GM23338 (cell line): ENCODE measurements around the gene GALNT14. TPM values are rescaled to one million over a fixed set of nuclear protein-coding genes. Genes with fewer than 3 reads are reported as not detected.

Source experiments
- ATAC-seq: fragments of 200-7000 bp; cut with Tn5 transposase; 3 replicates; pipeline ENCODE4 v1.9.1; 2020
- DNase-seq: peaks from one replicate; pipeline ENCODE4 v3.0.0-alpha.2; 2015; ENCODE audit warnings: low spot score
- H2AFZ ChIP-seq: fragments of 200-600 bp; sonication (generic); 2 replicates; pipeline ENCODE4 v1.8.0; 2016; ENCODE audit warnings: antibody characterized with exemption, mild to moderate bottlenecking, moderate library complexity
- H3F3A ChIP-seq: fragments of 200-600 bp; sonication (generic); replicated peaks from 2 replicates; pipeline ENCODE4 v1.8.0; 2017; ENCODE audit warnings: antibody characterized with exemption, mixed run types, low read depth
- H3K27ac ChIP-seq: fragments of 200-600 bp; sonication (generic); 2 replicates; pipeline ENCODE4 v1.6.1; 2016; ENCODE audit warnings: low read depth
- H3K27me3 ChIP-seq: fragments of 200-600 bp; sonication (generic); 2 replicates; pipeline ENCODE4 v1.8.0; 2016; ENCODE audit warnings: mild to moderate bottlenecking, mixed run types, moderate library complexity; ENCODE audit not compliant: insufficient read depth
- H3K36me3 ChIP-seq: fragments of 200-600 bp; sonication (generic); 2 replicates; pipeline ENCODE4 v1.8.0; 2016; ENCODE audit warnings: mild to moderate bottlenecking; ENCODE audit not compliant: insufficient read depth
- H3K4me1 ChIP-seq: fragments of 200-600 bp; sonication (generic); 2 replicates; pipeline ENCODE4 v1.8.0; 2016; ENCODE audit warnings: mild to moderate bottlenecking, moderate library complexity; ENCODE audit not compliant: insufficient read depth
- H3K4me2 ChIP-seq: fragments of 200-600 bp; sonication (generic); 2 replicates; pipeline ENCODE4 v1.7.1; 2017; ENCODE audit warnings: mixed run types
- H3K4me3 ChIP-seq: fragments of 200-600 bp; sonication (generic); 2 replicates; pipeline ENCODE4 v1.6.1; 2016; ENCODE audit warnings: mixed run types
- H3K79me2 ChIP-seq: fragments of 200-600 bp; sonication (generic); replicated peaks from 2 replicates; pipeline ENCODE4 v1.8.0; 2017; ENCODE audit warnings: mild to moderate bottlenecking; ENCODE audit not compliant: insufficient read depth
- H3K9me2 ChIP-seq: fragments of 200-600 bp; sonication (generic); 2 replicates; pipeline ENCODE4 v1.8.0; 2017; ENCODE audit not compliant: insufficient read depth
- H4K20me1 ChIP-seq: fragments of 200-600 bp; sonication (generic); replicated peaks from 2 replicates; pipeline ENCODE4 v1.8.0; 2017; ENCODE audit warnings: mild to moderate bottlenecking; ENCODE audit not compliant: insufficient read depth
- H3K27ac Mint-ChIP-seq: 2 replicates; pipeline ENCODE4 v1.8.0; 2020; ENCODE audit warnings: inconsistent platforms, mild to moderate bottlenecking, moderate library complexity, mixed read lengths
- H3K27me3 Mint-ChIP-seq: 3 replicates; pipeline ENCODE4 v1.8.0; 2022; ENCODE audit warnings: low read depth, mild to moderate bottlenecking, moderate library complexity, mixed read lengths, inconsistent platforms; ENCODE audit not compliant: insufficient read depth, poor library complexity
- H3K36me3 Mint-ChIP-seq: 3 replicates; pipeline ENCODE4 v1.8.0; 2021; ENCODE audit warnings: low read depth, mild to moderate bottlenecking, inconsistent platforms, moderate library complexity, mixed read lengths
- H3K4me1 Mint-ChIP-seq: 3 replicates; pipeline ENCODE4 v1.8.0; 2020; ENCODE audit warnings: mild to moderate bottlenecking, inconsistent platforms, mixed read lengths
- H3K4me3 Mint-ChIP-seq: 3 replicates; pipeline ENCODE4 v1.8.0; 2021; ENCODE audit warnings: moderate library complexity, mild to moderate bottlenecking, inconsistent platforms, mixed read lengths
- H3K9me3 Mint-ChIP-seq: 3 replicates; pipeline ENCODE4 v1.8.0; 2020; ENCODE audit warnings: moderate library complexity, mild to moderate bottlenecking, inconsistent platforms, mixed read lengths
- CREB1 ChIP-seq: fragments of 250-450 bp; sonication (Bioruptor Pico); IDR thresholded peaks from 2 replicates; pipeline ENCODE4 v1.5.0; 2020; ENCODE audit warnings: low read depth, mild to moderate bottlenecking, moderate library complexity
- ETS1 ChIP-seq: IDR thresholded peaks from 2 replicates; pipeline ENCODE4 v1.6.1; 2016; ENCODE audit warnings: antibody characterized with exemption
- EZH2 ChIP-seq: fragments of 200-600 bp; sonication (generic); IDR thresholded peaks from one replicate; pipeline ENCODE4 v1.8.0; 2017; ENCODE audit warnings: antibody characterized with exemption, mild to moderate bottlenecking, low read depth; ENCODE audit not compliant: unreplicated experiment
- EZH2phosphoT487 ChIP-seq: fragments of 200-600 bp; sonication (generic); IDR thresholded peaks from one replicate; pipeline ENCODE4 v1.8.1; 2018; ENCODE audit warnings: antibody characterized with exemption; ENCODE audit not compliant: unreplicated experiment
- NANOG ChIP-seq: IDR thresholded peaks from 2 replicates; pipeline ENCODE4 v1.6.1; 2016; ENCODE audit warnings: antibody characterized with exemption, borderline replicate concordance
- POLR2AphosphoS5 ChIP-seq: IDR thresholded peaks from 2 replicates; pipeline ENCODE4 v1.6.1; 2016; ENCODE audit warnings: antibody characterized with exemption, low read depth
- REST ChIP-seq: IDR thresholded peaks from one replicate; pipeline ENCODE4 v1.6.1; 2018; ENCODE audit warnings: antibody characterized with exemption; ENCODE audit not compliant: unreplicated experiment
- STAT1 ChIP-seq: IDR thresholded peaks from one replicate; pipeline ENCODE4 v1.6.1; 2016; ENCODE audit warnings: antibody characterized with exemption; ENCODE audit not compliant: unreplicated experiment
- ZNF114 ChIP-seq: fragments of 250-450 bp; sonication (Bioruptor Pico); IDR thresholded peaks from 2 replicates; pipeline ENCODE4 v1.5.0; 2020; ENCODE audit warnings: mild to moderate bottlenecking, moderate library complexity
- ZNF331 ChIP-seq: fragments of 250-450 bp; sonication (Bioruptor Pico); IDR thresholded peaks from 2 replicates; pipeline ENCODE4 v1.5.0; 2020; ENCODE audit warnings: low read depth, mild to moderate bottlenecking, moderate library complexity
- polyA plus RNA-seq: library from polyadenylated mRNA; unstranded; fragments of >200 nt; fragmentation: Nextera tagmentation; extraction: Ambion mirVana; gene quantifications from 2 replicates; pipeline ENCODE4 v1.2.1, GENCODE V29; 2016
- total RNA-seq: library from RNA; depleted of rRNA; stranded (reverse); fragments of >200 nt; shearing (Covaris generic); gene quantifications from 2 replicates; pipeline ENCODE4 v1.2.3, GENCODE V29; 2014

The GALNT14 gene
- total and polyA plus RNA-seq, 2 experiments from 2014 or later, result 5.4 to 7.7 TPM

GRCh38 chr2:31066086-31066485 is 72.2 kb downstream of the GALNT14 start (continued):
- no peak for TF ChIP-seq EZH2phosphoT487

GRCh38 chr2:31065356-31065755 is 72.9 kb downstream of the GALNT14 start:
- ATAC-seq, result no peak
- Histone ChIP-seq H4K20me1 (no peaks in the 10 kb centered on the region; the same call in 1 of the 2 replicates), H2AFZ (no peak overlapping the region), H3K4me1 (no peaks in the 10 kb centered on the region; the same call in 1 of the 2 replicates), H3K4me2 (no peak overlapping the region), H3F3A (no peaks in the 10 kb centered on the region), H3K79me2 (no peaks in the 10 kb centered on the region), H3K4me3 (no peak overlapping the region), H3K27ac (no peak overlapping the region), H3K27me3 (no peaks in the 10 kb centered on the region), H3K9me2 (no peaks in the 10 kb centered on the region), H3K36me3 (no peaks in the 10 kb centered on the region)
- Mint-ChIP-seq H3K9me3 (peaks cover 5% of the 10 kb centered on the region; the same call in 1 of the 3 replicates), H3K4me3 (no peak overlapping the region), H3K27ac (no peak overlapping the region), H3K27me3 (peaks cover 4% of the 10 kb centered on the region), H3K36me3 (no peaks in the 10 kb centered on the region), H3K4me1 (peaks cover 8% of the 10 kb centered on the region; the same call in 2 of the 3 replicates)
- no peak for DNase-seq
- no peak for TF ChIP-seq STAT1
- TF ChIP-seq NANOG, result no peak
- TF ChIP-seq REST, result no peak
- no peak for TF ChIP-seq POLR2AphosphoS5
- TF ChIP-seq EZH2, result no peak
- no peak for TF ChIP-seq ZNF331 (CRISPR knock-in tag)
- TF ChIP-seq EZH2phosphoT487, result no peak
- TF ChIP-seq ETS1, result no peak
- no peak for TF ChIP-seq ZNF114 (CRISPR knock-in tag)
- no peak for TF ChIP-seq CREB1 (CRISPR knock-in tag)

- Mint-ChIP-seq H3K4me1 (peaks cover 8% of the 10 kb centered on the region; the same call in 2 of the 3 replicates), H3K36me3 (no peaks in the 10 kb centered on the region), H3K27ac (no peak overlapping the region), H3K9me3 (peaks cover 5% of the 10 kb centered on the region; the same call in 1 of the 3 replicates), H3K27me3 (peaks cover 5% of the 10 kb centered on the region), H3K4me3 (no peak overlapping the region)
- no peaks in the 10 kb centered on the region for H3K36me3 ChIP-seq
- no peaks in the 10 kb centered on the region for H3K79me2 ChIP-seq
- H3K4me3 ChIP-seq, result no peak overlapping the region
- H3K4me1 ChIP-seq, result no peaks in the 10 kb centered on the region
- ATAC-seq, result no peak
- no peak overlapping the region for H2AFZ ChIP-seq
- no peaks in the 10 kb centered on the region for H3K27me3 ChIP-seq
- H3F3A ChIP-seq, result no peaks in the 10 kb centered on the region
- H3K27ac ChIP-seq, result no peak overlapping the region
- no peaks in the 10 kb centered on the region for H4K20me1 ChIP-seq
- TF ChIP-seq NANOG (no peak), REST (no peak), STAT1 (no peak)
- H3K9me2 ChIP-seq, result no peaks in the 10 kb centered on the region
- H3K4me2 ChIP-seq, result no peak overlapping the region
- no peak for DNase-seq
These were observed 77.8 kb downstream of the GALNT14 start for GRCh38 chr2:31060397-31060796.
